Epidermal melanocyte (primary cell): Measurements from ENCODE around the gene HOMER2.
A peak's percentile ranks its signal among the peaks of the same experiment; 100 is the strongest.
"Not testable (repeated sequence)": the region's sequence is repeated elsewhere in the genome, so short reads cannot be mapped to it uniquely, and the experiment has no call there.

ENCODE experiments used
- DNase-seq: peaks from one replicate; pipeline ENCODE4 v3.0.0; 2011; ENCODE audit warnings: low spot score; ENCODE audit not compliant: insufficient read length

HOMER2 gene

DNA sequence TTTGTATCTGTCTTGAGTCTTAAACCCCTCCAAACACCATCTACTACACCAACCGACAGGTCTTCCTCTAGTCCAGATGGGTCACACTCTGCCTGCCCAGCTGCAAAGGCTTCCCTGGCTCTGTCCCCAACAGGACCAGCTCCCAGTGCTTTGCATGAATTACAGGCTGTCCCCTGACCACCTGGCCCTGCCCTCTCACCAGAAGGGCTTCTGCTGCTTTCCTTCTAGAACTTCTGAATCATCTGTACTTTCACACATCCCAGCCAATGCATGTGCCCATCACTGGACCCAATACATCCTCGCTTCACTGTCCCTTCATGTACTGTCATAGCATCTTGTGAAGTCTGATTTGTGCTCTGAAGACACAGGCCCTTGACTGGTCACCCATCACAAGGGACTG lies 53.6 kb downstream of the HOMER2 start:
- no peak for DNase-seq

DNA sequence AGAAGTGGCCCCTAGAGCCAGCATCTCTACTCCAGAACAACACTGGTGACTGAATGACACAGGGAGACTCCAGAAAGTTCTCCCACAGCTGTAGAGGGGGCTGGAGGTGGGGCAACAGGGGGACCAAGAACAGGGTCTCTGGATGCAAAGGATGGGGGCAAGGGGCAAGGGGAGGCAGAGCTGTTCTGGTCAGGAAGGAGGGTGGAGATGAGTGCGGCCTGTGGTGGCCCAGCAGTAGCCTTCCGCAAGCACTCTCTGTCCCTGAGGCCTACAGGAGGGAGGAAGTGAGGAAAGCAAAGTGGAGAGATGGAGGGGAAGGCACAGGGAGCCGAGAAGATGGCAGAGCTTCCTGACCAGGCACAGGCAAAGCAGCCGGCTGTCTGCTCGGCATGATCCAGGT lies 56.5 kb downstream of the HOMER2 start:
- no peak for DNase-seq

DNA sequence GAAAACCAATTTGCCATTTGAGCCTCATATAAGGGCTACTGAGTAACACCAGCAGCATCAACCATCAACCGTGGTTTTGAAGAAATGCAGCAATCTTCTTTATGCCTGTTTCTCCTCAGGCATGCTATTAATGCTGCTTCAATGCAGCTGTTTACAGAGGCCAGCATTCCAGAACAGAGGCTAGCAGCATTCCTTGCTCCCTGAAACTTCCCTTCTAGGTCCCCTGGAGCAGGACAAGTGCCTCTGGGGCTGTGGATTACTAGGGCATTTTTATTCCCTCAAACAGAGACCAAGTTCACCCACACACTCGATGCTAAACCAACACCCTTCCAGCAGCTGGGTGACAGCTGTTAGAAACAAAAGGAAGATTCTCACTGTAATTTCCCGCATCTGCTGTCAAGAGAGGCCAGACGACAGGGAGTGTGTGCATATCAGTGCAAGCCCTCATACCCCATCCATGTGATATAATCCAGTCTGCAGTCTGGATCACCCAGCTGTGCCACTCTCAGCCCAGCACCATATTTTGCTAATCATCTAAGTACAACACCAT lies 57.5 kb downstream of the HOMER2 start:
- peak; percentile 78 for DNase-seq

DNA sequence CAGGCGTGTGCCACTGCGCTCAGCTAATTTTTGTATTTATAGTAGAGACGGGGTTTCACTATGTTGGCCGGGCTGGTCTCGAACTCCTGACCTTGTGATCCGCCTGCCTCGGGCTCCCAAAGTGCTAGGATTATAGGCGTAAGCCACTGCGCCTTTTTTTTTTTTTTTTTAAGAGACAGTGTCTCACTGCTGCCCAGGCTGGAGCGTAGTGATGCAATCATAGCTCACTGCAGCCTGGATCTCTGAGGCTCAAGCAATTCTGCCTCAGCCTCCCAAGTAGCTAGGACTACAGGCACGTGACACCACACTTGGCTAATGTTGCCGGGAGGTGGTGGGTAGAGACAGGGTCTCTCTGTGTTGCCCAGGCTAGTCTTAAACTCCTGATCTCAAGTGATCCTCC lies 59.0 kb downstream of the HOMER2 start:
- DNase-seq, result not testable (repeated sequence)

DNA sequence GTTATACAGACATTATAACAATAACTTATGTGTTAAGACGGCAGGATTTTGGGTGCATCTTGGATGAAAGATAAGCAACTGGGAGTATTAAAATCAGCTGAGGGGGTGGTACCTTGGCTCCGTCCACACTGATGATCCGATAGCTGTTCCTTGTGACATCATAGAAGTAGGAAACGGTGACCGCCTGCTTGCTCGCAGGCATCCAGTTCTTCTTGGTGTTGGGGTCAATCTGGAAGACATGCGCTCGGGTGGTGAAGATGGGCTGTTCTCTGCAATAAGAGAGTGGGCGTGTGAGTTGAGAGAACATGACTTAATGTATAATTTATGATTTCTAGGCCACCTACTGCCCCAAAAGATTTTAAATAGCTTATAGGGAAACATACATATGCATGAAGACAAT lies 59.9 kb downstream of the HOMER2 start:
- DNase-seq, result no peak

DNA sequence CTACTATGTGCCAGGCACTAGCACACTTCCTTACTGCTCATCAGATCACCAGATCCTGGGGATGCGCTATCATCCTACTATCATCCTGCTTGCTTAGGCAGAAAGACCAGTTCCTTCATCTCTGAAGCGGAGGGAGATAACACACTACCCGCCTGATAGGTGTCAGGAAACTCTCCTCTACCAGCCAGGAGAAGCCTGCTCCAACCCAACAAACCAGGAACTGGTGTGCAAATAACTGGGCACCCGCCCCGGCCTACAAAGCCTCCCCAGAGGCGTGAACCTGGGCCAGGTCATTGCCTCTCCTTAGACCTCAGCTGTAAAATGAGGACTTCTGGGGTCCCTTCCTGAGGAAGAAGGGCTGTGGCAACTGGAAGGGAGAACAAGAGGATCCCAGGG lies 61.5 kb downstream of the HOMER2 start:
- no peak for DNase-seq

DNA sequence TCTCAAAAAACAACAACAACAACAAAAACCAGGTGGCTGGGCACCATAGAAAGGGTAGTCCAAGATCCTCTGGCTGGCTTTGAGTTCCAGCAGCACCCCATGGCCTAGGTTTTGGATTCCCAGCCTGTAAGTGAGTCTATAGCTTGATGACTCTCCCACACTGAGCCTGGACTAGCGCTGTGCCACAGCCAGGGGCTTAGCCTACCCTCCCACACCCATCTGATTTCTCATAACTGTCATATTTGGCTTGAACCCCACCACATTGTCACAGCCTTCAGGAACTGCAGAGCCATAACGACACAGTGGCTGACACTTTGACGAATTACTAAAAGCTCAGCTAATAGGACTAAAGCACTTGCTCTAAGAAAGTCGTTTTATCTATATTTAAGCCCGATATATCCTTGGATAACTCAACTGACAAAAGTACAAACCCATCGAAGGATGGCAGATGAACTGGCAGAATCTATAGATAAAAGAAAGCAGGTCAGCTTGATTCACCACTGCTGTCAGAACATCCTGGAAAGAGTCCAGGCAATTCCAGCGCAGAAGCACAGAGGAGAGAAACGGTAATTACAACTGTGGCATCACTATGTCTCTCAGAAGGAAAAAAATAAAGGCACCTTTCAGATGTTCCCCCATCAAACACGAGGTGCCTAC lies 62.1 kb downstream of the HOMER2 start:
- DNase-seq, result no peak

DNA sequence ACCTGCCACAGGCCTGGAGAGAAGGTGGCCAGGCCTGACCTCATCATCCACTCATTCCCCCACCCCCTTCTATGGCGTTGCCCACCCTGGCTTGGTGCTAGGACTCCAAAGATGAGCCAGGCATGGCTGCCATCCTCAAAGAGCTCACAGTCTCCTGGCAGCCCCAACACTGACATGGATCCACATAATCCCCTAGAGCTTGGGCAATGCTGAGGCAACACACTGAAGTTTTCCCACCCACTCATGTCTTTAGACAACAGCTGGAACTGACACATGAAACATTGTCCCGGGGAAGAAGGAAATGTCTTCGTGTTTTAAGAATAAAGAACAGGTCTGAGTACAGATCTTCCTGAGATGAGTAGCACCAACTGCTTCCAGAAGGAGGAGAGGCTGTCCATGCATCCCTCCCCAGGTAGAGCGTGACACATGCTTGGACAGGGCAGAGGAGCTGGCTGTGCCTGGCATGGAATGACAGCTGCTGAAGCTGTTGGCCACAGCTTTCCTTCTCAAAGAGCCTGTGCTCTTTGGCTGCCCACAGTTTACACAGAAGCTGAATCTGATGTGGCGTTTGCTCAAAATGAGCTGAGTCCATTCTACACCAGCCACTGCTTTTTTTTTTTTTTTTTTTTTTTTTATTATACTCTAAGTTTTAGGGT lies 70.1 kb downstream of the HOMER2 start:
- DNase-seq, result no peak

DNA sequence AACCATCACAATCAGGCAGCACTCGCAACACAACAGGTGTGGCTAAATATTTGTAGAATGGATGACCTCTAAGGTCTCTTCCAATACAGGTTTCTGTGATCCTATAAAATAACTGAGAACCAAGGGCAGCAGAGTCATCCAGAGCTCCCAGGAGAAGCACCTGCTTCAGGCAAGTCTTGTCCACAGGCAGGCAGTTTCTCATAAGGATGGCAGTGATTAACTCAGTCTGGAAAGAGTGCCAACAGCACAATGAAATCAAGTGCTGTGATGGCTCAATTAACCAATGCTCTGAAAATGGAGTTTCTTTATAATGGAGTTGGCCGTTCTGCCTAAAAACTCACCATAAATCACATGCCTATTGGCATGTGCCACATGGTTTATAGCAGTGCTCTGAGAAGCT lies 70.8 kb downstream of the HOMER2 start:
- no peak for DNase-seq

DNA sequence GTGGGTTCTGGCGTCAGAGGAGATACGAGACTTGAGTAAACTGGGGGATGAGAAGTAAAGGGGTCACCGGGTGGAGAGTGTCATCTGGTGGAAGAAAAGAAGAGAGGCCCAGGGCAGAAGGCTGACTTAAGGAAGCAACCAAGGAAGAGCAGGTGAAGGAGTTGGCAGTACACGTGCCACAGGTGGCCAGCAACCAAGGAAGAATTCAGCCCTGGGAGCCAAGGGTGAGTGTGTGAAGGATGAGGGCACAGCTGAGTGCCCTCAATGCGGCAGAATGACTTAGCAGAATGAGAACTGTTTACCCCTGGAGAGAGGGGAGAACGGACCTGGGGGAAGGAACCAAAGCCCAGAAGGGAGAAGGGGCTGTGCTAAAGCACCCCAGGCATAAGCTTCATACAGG lies 71.8 kb downstream of the HOMER2 start:
- no peak for DNase-seq

DNA sequence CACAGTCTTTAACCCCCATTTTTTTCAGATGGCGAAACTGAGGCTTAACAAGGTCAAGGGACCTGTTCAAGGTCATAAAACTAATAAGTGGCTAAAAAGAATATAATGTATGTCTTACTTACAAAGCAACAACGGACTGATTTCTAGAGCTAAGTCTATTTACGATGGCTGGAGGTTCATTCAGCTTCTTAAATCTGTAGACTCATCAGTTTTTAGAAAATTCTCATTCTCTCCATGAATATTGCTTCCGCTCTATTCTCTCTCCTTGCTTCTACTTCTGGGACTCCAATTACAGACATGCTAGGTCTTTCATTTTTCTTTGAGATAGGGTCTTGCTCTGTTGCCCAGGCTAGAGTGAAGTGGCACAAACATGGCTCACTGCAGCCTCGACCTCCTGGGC lies 74.2 kb downstream of the HOMER2 start:
- DNase-seq, result no peak

DNA sequence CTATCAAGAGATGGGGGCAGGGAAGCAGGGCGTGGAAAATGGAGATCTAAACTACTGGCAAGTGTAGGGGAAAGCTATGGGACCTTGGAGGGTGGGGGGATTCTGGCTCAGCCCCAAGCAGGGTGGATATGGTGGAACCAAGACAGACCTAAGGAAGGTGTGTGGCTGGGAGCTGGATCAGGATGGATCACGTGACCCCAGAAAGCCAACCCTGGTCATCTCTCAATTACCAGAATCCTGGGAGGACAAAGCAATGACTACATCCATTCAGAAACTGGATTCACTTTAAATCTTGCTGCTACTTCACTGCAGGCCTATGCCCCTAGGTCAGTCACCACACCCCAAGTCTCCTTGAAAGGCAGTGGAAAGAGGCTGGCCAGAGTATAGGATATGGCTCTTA lies 74.7 kb downstream of the HOMER2 start:
- DNase-seq, result no peak

DNA sequence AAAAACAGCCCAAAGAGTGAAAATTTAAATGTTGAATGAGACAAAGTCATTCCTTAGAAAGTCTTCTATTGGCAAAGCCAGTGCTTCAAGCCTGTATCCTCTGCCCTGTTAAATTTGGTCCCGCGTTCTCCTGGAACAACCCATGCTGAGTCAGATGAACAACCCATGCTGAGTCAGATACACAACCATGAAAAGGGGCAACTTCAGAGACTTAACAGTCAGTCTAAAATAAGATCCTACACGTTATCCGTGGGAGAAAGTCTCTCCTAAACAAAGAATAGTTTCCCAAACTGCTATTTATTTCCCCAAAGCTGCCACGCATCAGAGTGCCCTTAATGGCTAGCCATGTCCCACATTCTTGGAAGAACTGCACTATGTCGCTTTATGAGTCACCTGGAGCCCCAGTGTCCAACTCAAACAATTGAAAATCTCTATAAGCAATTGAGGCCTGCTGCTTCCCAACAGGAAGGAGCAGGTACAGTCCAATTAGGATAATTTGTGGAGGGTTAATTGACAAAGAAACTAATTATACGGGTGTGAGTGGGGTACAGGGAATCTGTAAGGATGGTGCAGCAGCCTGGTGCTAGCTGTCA lies 77.0 kb downstream of the HOMER2 start:
- DNase-seq, result no peak

DNA sequence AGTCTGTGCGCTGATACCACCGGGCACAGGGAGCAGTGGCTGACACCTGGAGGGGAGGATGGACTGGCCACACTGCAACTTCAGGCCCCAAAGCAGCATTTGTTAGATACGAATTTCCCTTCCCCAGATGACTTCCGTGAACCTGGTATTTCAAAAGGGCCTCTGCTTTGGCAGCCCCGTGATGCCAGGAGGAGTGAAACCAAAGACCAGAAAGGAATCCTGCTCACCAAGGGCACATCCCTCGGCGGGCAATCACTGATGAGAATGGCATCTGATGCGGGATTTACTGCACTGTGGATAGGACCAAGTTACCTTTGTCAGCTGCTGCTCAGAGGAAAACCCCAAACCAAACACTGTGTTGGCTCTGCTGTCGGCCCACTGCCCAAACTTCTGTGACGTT lies 77.6 kb downstream of the HOMER2 start:
- no peak for DNase-seq

DNA sequence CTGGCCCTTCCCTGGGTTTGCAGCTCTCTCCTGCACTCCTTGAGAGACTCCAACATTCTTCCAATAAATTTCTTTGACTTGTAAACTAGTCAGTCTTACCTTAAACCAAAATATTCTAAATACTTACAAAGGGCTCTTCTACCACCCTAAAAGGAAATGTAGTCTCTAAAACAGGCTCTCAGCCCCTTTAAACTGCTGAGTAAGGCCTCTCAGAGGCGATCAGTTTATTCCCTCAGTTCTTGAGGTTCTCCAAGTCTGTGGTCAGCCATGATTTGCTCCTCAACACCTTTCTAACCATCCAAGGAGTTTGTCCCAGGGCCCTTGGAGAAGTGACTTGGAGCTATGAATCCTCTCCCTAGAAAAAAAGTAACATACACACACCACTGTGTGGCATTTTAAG lies 78.3 kb downstream of the HOMER2 start:
- DNase-seq, result no peak

DNA sequence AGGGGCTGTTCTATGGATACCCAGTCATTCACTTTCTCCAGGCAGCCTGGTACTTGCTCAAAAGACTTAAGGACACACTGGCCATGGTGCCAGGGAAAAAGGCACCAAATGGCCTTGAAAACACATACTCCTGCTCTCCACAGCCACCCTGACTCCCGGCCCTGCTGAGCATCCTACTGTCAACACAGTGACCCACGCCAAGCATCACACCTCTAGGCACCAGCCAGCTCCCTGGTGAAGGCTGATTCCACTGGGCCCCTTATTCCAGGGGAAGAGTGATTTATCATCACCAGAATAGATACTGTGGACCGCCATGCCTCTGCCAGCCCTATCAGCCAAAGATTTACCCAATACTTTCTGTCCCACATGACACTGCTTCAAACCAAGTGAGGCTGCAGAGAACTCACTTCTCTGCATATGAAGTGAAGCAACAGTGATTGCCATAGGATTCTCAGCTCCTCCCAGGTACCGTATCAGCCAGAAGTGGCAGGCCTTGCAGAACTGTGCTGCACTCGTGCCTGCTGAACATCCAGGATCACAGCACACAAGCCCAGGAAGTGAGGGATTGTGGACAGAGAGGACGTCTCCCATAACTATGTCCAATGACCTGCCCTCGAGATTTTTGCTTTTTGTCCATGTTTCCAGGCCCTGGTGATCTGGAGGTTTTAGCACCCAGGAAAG lies 79.4 kb downstream of the HOMER2 start:
- DNase-seq, result no peak

DNA sequence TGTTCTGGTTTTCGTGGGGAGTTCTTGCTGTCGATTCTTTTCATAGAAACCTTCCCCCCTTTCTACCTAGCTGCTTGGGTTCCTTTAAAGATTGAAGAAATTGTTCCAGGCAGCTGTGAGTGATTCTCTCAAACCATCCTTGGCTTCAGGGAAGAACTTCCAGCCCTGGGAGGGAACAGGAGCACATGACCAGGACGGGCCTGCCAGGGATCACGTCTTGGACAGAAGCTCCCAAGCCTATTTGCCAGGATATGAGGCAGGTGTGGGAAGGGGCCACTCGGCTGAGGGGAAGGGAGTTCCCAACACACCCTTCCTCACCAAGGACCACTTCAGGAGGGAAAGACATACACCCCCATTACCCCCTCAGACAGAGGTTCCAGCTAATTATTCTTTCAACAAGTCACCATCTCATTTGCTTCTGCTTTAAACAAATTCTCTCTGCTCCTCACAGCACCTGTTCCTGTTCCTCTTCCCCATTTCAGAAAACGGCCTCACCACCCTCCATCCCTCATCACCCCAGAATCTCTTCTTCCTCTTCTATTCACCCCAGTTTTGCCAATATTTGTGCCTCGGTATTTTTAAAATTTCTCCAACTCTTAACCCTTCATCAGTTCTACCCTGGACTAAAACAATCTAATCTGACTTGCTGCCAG lies 80.6 kb downstream of the HOMER2 start:
- no peak for DNase-seq

DNA sequence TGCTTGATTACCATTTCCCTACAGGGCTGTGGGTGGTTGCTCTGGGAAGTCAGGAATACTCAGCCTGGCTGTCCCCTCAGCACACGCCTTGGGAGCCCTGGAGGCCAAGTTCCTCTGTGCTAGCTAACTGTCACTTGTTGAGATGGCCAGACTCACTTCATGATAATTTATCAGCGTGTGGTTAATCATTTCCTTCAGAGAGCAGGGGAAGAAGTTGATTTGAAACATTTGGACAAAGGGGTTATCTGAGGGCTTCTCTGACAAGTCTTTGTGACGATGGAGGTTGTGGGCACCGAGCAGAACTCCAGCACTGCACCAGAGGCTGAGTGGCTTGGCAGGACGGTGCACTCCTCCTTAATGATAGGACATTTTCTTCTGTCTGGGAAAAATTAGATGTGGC lies 81.2 kb downstream of the HOMER2 start:
- no peak for DNase-seq

DNA sequence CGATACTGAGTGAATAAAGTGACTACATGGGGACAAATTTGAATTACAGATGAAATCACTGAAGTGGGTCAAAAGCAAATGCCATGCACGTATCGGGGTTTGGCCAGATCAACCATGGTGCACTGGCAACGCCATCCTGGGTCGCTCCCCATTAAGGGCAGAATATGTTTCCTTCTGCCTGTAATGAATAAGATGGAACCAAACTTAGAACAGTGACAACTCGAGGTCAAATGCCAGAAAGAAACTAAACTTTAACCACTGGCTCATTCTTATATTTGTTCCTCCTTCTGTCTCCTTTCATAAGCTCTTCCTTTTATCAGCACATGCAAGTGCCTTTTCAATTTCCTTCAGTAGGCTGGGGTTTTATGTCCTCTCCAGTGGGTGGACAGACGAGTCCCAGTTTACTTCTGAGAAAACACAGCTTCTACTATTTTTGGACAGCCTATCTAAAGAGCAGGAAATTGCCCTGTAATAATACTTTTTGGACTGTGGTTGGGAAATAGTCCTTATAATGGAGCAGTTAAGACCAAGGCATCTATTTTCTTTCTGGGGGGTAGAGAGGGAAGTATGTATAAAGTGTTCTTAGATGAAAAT lies 81.7 kb downstream of the HOMER2 start:
- no peak for DNase-seq

DNA sequence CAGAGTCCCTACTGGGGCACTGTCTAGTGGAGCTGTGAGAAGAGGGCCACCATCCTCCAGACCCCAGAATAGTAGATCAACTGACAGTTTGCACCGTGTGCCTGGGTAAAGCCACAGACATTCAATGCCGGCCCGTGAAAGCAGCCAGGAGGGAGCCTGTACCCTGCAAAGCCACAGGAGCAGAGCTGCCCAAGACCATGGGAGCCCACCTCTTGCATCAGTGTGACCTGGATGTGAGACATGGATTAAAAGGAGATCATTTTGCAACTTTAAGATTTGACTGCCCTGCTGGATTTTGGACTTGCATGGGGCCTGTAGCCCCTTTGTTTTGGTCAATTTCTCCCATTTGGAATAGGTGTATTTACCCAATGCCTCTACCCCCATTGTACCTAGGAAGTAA lies 86.5 kb downstream of the HOMER2 start:
- not testable (repeated sequence) for DNase-seq

DNA sequence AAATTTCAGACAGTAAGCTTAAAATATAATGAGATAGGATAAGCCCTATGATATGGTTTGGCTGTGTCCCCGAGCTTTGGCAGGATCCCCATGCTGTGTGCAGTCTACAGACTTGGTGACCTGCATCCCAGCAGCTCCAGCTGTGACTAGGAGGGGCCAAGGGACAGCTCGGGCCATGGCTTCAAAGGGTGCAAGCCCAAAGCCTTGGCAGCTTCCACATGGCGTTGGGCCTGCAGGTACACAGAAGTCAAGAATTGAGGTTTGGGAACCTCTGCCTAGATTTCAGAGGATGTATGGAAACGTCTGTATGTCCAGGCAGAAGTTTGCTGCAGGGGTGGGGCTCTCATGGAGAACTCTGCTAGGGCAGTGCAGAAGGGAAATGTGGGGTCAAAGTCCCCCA lies 86.9 kb downstream of the HOMER2 start:
- DNase-seq, result not testable (repeated sequence)
